Smooth muscle cell (in vitro differentiated cells): ENCODE measurements around the gene SLC29A3. TPM values are rescaled to one million over a fixed set of nuclear protein-coding genes. Genes with fewer than 3 reads are reported as not detected.

ENCODE experiments used
- DNase-seq: peaks from one replicate; lab custom pipeline; 2025; ENCODE audit not compliant: unreplicated experiment; lab: John Stamatoyannopoulos, UW
- H2AFZ ChIP-seq: fragments of 200-600 bp; sonication (generic); 2 replicates; pipeline ENCODE4 v1.6.0; 2016; ENCODE audit warnings: antibody characterized with exemption, low read depth, mild to moderate bottlenecking
- H3F3A ChIP-seq: fragments of 200-600 bp; sonication (generic); 2 replicates; pipeline ENCODE4 v1.6.0; 2017; ENCODE audit warnings: antibody characterized with exemption, low read depth
- H3K27ac ChIP-seq: fragments of 200-600 bp; sonication (generic); 2 replicates; pipeline ENCODE4 v1.5.1; 2016; ENCODE audit warnings: low read depth, mild to moderate bottlenecking
- H3K27me3 ChIP-seq: fragments of 200-600 bp; sonication (generic); 2 replicates; pipeline ENCODE4 v1.6.1; 2016; ENCODE audit warnings: low read depth, mild to moderate bottlenecking
- H3K36me3 ChIP-seq: fragments of 200-600 bp; sonication (generic); 2 replicates; pipeline ENCODE4 v1.5.1; 2016; ENCODE audit warnings: low read depth
- H3K4me1 ChIP-seq: fragments of 200-600 bp; sonication (generic); 2 replicates; pipeline ENCODE4 v1.5.1; 2016; ENCODE audit warnings: low read depth
- H3K4me2 ChIP-seq: fragments of 200-600 bp; sonication (generic); 2 replicates; pipeline ENCODE4 v1.6.0; 2016; ENCODE audit warnings: mild to moderate bottlenecking
- H3K4me3 ChIP-seq: fragments of 200-600 bp; sonication (generic); 2 replicates; pipeline ENCODE4 v1.5.1; 2016; ENCODE audit warnings: mild to moderate bottlenecking
- H3K79me2 ChIP-seq: fragments of 200-600 bp; sonication (generic); 2 replicates; pipeline ENCODE4 v1.6.0; 2016; ENCODE audit warnings: low read depth, mild to moderate bottlenecking
- H3K9ac ChIP-seq: fragments of 200-600 bp; sonication (generic); 2 replicates; pipeline ENCODE4 v1.6.0; 2016; ENCODE audit warnings: low read depth
- H3K9me3 ChIP-seq: fragments of 200-600 bp; sonication (generic); replicated peaks from 2 replicates; pipeline ENCODE4 v1.5.1; 2016; ENCODE audit warnings: low read depth
- H4K20me1 ChIP-seq: fragments of 200-600 bp; sonication (generic); 2 replicates; pipeline ENCODE4 v1.6.0; 2016; ENCODE audit warnings: low read depth
- WGBS: methylation state at CpG from one replicate; pipeline ENCODE4 v1.1.7; 2016; ENCODE audit warnings: low lambda C conversion rate; 5-methylcytosine and 5-hydroxymethylcytosine counted together
- polyA plus RNA-seq: library from polyadenylated mRNA; unstranded; fragments of >200 nt; fragmentation: Nextera tagmentation; extraction: Ambion mirVana; gene quantifications from 2 replicates; pipeline ENCODE4 v1.2.1, GENCODE V29; 2016
- total RNA-seq: library from RNA; depleted of rRNA; stranded (reverse); fragments of >200 nt; gene quantifications from 2 replicates; pipeline ENCODE4 v1.2.3, GENCODE V29; 2014
- TF ChIP-seq, protein P1 (sequence below): fragments of 200-600 bp; sonication (generic); IDR thresholded peaks from 2 replicates; pipeline ENCODE4 v1.5.1; 2017; ENCODE audit warnings: borderline replicate concordance, mild to moderate bottlenecking, antibody characterized with exemption; ENCODE audit not compliant: insufficient read depth, poor library complexity, severe bottlenecking

Gene SLC29A3
- total and polyA plus RNA-seq, 2 experiments from 2014 or later = 2.9 to 4.8 TPM

DNA sequence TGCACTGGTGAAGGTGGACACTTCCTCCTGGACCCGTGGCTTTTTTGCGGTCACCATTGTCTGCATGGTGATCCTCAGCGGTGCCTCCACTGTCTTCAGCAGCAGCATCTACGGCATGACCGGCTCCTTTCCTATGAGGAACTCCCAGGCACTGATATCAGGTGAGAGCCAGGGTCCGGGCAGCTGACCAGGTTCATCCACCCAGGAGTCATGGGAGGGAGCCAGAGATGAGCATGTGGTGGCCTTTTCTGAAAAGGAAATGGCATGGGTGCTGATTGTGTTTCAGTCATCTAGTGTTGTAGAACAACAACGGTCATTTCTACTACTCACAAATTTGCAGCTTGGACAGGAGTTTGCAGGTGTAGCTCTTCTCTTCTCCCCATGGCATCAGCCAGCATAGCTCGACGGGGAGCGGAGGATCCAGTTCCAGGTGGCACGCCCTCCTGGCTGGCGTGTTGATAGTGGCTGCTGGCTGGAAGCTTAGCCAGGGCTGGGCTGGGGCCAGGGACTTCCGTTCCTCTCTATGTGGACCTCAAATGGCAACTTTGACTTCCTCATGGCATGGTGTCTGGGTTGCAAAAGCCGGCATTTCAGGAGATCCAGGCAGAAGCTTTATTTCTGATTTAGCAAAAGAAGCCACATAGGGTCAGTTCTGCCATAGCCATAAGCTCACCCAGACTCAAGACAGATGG, 32.7 kb downstream of the SLC29A3 start:
- no peak overlapping the region for H2AFZ ChIP-seq
- no peak for DNase-seq
- 98% methylated on average over 14 of the region's 14 CpGs for WGBS
- H3K4me1 ChIP-seq = no peaks in the 10 kb centered on the region
- no peak overlapping the region for H3K27ac ChIP-seq
- no peak overlapping the region for H3K4me3 ChIP-seq
- no peaks in the 10 kb centered on the region for H3F3A ChIP-seq
- TF ChIP-seq, protein P1, sequence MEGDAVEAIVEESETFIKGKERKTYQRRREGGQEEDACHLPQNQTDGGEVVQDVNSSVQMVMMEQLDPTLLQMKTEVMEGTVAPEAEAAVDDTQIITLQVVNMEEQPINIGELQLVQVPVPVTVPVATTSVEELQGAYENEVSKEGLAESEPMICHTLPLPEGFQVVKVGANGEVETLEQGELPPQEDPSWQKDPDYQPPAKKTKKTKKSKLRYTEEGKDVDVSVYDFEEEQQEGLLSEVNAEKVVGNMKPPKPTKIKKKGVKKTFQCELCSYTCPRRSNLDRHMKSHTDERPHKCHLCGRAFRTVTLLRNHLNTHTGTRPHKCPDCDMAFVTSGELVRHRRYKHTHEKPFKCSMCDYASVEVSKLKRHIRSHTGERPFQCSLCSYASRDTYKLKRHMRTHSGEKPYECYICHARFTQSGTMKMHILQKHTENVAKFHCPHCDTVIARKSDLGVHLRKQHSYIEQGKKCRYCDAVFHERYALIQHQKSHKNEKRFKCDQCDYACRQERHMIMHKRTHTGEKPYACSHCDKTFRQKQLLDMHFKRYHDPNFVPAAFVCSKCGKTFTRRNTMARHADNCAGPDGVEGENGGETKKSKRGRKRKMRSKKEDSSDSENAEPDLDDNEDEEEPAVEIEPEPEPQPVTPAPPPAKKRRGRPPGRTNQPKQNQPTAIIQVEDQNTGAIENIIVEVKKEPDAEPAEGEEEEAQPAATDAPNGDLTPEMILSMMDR = no peak
- no peaks in the 10 kb centered on the region for H4K20me1 ChIP-seq
- H3K9ac ChIP-seq = no peak overlapping the region
- no peaks in the 10 kb centered on the region for H3K9me3 ChIP-seq
- H3K27me3 ChIP-seq = no peaks in the 10 kb centered on the region
- H3K79me2 ChIP-seq = no peaks in the 10 kb centered on the region
- H3K36me3 ChIP-seq = no peaks in the 10 kb centered on the region
- no peak overlapping the region for H3K4me2 ChIP-seq

GRCh38 chr10:71353639-71354038, 34.6 kb downstream of the SLC29A3 start:
- no peak overlapping the region for H3K4me3 ChIP-seq
- no peak overlapping the region for H3K9ac ChIP-seq
- H3K79me2 ChIP-seq = no peaks in the 10 kb centered on the region
- no peak overlapping the region for H3K4me2 ChIP-seq
- no peaks in the 10 kb centered on the region for H4K20me1 ChIP-seq
- TF ChIP-seq, protein P1 = no peak
- DNase-seq = no peak
- no peak overlapping the region for H3K27ac ChIP-seq
- H3K9me3 ChIP-seq = no peaks in the 10 kb centered on the region
- H3K27me3 ChIP-seq = no peaks in the 10 kb centered on the region
- H3F3A ChIP-seq = no peaks in the 10 kb centered on the region
- H3K36me3 ChIP-seq = no peaks in the 10 kb centered on the region
- 76% methylated on average over 9 of the region's 9 CpGs for WGBS
- no peaks in the 10 kb centered on the region for H3K4me1 ChIP-seq
- H2AFZ ChIP-seq = no peak overlapping the region

DNA sequence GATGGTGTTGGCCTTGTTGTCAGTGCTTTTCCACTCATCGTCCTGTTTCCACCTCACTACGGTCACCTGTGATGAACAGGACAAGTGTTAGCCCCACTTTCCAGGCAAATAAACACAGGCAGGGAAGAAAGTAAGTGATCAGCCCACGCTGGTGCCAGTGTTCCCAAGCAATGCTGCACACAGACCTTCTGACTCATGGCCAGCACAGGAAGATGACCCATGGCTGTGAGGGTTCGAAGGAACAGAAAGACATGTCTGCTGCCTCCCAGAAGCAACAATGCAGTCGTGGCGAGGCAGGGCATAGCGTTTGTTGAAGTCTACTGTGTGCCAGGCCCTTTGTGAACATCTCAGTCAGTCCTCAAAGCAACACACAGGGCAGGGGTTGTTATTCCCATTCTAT, 35.7 kb downstream of the SLC29A3 start:
- H3K27me3 ChIP-seq = no peaks in the 10 kb centered on the region
- H2AFZ ChIP-seq = no peak overlapping the region
- H3K9me3 ChIP-seq = no peaks in the 10 kb centered on the region
- TF ChIP-seq, protein P1 = no peak
- DNase-seq = no peak
- H3K4me3 ChIP-seq = no peak overlapping the region
- no peak overlapping the region for H3K4me2 ChIP-seq
- no peaks in the 10 kb centered on the region for H4K20me1 ChIP-seq
- H3K4me1 ChIP-seq = no peaks in the 10 kb centered on the region
- no peaks in the 10 kb centered on the region for H3F3A ChIP-seq
- no peak overlapping the region for H3K27ac ChIP-seq
- H3K36me3 ChIP-seq = no peaks in the 10 kb centered on the region
- 69% methylated on average over 7 of the region's 7 CpGs for WGBS
- no peaks in the 10 kb centered on the region for H3K79me2 ChIP-seq
- no peak overlapping the region for H3K9ac ChIP-seq

- Histone ChIP-seq H3F3A (no peaks in the 10 kb centered on the region), H3K9ac (no peak overlapping the region), H3K36me3 (no peaks in the 10 kb centered on the region), H4K20me1 (no peaks in the 10 kb centered on the region), H3K4me1 (no peaks in the 10 kb centered on the region), H3K9me3 (no peaks in the 10 kb centered on the region), H2AFZ (no peak overlapping the region), H3K79me2 (no peaks in the 10 kb centered on the region), H3K4me2 (no peak overlapping the region), H3K27me3 (no peaks in the 10 kb centered on the region), H3K27ac (no peak overlapping the region), H3K4me3 (no peak overlapping the region)
- WGBS = 93% methylated on average over 12 of the region's 12 CpGs
- DNase-seq = no peak
- TF ChIP-seq, protein P1 = no peak
These were observed 36.8 kb downstream of the SLC29A3 start for GRCh38 chr10:71355886-71356285.
